GM18526 (cell line): Measurements from ENCODE around the gene SLC4A3.

Experiments used
- POLR2A ChIP-seq: IDR thresholded peaks from 3 replicates; pipeline ENCODE4 v1.6.1; 2011; ENCODE audit not compliant: insufficient read length; ENCODE audit errors: extremely low read depth

The SLC4A3 gene

GRCh38 chr2:219636941-219637841 lies 9.8 kb downstream of the SLC4A3 start:
- TF ChIP-seq POLR2A: no peak

GRCh38 chr2:219637842-219638185 lies 10.4 kb downstream of the SLC4A3 start:
- TF ChIP-seq POLR2A: no peak

DNA sequence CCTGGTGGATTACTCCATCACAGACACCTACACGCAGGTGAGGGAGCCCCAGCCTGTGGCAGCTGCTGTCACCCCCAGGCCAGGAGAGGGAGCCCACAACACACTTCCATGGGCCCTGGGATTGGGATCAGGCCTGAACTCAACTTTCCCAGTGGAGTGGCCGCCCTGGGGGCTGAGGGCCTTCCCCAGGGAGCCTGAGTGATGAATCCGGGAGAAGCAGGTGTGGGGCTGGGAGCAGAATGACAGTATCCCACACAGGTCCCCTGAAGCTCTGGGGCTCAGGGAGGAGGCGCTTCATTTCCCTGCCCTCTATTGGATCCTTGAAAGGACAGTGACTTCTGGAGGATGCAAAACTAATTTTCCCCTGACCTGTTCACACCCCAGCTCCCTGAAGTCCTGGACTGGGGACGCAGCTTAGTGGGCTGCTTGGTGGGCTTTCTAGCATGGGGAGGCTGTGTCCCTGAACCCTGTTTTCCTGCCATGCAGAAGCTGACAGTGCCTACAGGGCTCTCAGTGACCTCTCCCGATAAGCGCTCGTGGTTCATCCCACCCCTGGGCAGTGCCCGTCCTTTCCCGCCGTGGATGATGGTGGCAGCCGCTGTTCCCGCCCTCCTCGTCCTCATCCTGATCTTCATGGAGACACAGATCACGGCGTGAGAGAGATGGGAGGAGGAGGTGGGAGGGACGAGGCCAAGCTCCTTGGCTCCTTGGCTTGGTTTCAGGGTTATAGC lies 11.0 kb downstream of the SLC4A3 start:
- no peak for TF ChIP-seq POLR2A

DNA sequence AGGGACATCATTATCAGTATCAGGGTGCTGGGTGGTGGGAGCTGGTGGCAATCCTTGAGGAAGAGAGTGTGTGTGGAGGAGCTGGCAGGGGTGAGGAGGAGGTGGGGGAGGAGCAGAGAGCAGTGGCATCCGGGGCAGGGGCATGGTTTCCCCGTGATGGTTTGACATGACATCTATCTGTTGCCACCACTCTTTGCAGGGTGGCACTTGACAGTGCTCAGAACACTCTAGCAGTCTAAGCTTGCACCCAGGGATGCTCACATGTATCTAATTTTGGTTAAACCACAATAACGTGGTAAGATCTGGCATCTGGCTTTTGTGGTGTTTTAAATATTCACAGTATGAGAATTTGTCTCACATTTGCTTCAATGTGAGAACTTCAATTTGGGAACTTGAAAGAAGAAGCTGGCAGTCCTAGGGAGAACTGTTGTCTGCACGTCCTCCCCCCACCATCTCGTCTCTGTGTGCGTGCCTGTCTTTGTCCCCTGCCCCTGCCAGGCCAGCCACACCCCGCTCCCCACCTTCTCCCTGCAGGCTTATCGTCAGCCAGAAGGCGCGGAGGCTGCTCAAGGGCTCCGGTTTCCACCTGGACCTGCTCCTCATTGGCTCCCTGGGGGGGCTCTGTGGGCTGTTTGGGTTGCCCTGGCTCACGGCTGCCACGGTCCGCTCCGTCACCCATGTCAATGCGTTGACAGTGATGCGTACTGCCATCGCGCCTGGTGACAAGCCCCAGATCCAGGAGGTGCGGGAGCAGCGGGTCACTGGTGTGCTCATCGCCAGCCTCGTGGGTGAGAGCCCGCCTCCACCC lies 11.7 kb downstream of the SLC4A3 start:
- no peak for TF ChIP-seq POLR2A

GRCh38 chr2:219641390-219642068 lies 14.1 kb downstream of the SLC4A3 start:
- no peak for TF ChIP-seq POLR2A

DNA sequence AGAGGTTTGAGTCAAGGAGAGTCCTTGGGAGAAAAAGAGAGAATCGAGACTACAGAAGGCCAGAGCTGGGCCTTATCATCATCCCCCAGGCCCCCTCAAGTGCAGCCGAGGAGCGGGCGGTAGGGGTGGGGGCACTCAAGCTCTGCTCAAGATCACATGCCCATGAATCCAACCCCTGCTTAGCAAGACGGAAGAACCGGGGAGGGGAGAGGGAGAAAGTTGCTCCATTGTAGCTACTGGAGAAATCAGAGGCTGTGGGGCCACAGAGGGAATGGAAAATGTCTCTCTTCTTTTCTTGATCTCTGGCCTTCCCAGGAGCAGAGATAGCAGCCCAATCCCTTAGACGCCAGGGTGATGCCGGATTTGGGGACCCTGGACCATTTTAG lies 14.6 kb downstream of the SLC4A3 start:
- no peak for TF ChIP-seq POLR2A

DNA sequence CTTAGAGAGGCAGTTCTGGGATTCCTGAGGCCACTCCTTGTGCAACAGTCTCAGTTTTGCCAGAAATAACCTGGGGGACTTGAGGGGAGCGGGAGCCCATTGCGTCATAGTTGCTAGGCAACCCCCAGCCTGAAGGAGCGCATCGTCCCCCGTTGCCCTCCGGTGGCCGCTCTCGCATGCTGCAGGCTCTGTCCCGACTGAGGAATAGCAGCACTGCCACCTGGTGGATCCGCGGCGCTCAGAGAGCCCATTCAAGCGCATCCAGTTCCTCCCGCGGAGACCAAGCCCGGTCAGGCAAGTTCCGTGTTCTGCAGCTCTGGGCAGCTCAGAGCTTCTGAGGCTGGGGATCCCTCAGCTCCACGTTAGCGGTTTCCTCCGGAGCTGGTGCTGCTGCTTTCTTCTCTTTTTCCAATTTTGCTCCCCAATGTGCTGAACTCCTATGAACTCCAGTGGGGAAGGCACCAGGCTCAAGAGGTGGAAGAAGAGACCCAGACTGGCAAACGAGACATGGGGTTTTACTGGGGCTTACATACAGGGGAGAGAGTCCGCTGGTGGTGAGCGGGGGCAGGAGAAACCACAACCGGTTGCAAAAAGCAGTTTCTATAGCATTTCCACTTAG lies 15.1 kb downstream of the SLC4A3 start:
- TF ChIP-seq POLR2A: peak; percentile 39

DNA sequence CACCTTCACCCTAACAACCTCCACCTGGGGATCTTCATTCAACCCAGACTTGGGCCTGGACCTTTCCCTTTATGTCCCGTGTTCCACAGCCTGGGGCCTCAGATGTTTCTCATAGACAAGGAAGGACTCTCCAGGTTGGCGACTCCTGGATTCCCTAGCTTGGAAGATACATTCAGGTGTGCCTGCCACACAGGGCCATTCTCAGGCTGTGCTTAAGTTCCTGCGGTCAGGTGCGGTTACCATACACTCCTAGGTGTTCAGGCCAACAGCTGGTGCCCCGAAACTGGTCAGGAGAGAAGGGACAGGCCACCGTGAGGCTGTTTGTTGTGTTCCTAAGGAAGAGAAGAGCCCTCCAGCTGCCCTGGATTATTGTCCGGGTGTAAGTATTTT lies 15.6 kb downstream of the SLC4A3 start:
- TF ChIP-seq POLR2A: no peak

GRCh38 chr2:219643788-219644398 lies 16.5 kb downstream of the SLC4A3 start:
- no peak for TF ChIP-seq POLR2A

- no peak for TF ChIP-seq POLR2A
Measured at GRCh38 chr2:219644801-219645480, 17.5 kb downstream of the SLC4A3 start.

GRCh38 chr2:219645631-219646527 lies 18.4 kb downstream of the SLC4A3 start:
- TF ChIP-seq POLR2A: no peak

DNA sequence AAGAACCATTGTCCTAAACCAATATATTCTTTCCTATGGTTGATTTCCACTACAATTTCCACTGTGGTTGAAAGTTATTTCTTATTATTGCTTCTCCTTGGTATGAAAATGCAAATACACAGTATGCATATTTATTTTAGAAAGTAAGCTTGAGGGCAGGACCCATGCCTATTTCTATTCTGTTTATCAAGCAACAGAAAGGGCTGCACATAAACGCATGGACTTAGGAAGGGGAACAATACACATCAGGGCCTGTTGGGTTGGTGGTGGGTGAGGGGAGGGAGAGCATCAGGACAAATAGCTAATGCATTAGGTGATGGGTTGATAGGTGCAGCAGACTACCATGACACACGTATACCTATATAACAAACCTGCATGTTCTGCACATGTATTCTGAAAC lies 20.7 kb downstream of the SLC4A3 start:
- no peak for TF ChIP-seq POLR2A

- TF ChIP-seq POLR2A: no peak
Measured at GRCh38 chr2:219648963-219649362, 21.5 kb downstream of the SLC4A3 start.
